NCI-H1694 treated with DMSO at 0.1 percent for 48 hours (cell line): ENCODE measurements around the gene SORCS1.

ENCODE experiments used
- DNase-seq: peaks from one replicate; lab custom pipeline; 2025; lab: John Stamatoyannopoulos, UW

SORCS1 gene

DNA sequence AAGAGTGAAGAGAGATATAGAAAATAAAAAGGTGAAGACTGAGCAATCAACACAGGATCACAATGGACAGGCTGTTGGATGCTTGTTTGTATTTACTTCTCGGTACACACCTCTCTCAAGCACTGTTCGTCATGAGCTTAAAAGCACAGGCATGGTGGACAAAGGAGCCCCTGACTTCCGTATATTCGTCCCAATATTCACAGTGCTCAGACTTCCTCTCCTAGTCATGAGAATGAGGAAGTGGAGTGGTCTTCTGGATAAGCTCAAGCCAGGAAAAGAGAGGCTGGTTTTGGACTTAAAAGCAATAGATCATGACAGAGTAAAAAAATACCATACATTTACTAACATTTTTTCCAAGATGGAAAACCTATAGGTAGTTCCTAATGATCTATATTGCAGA lies 172.5 kb downstream of the SORCS1 start:
- DNase-seq = no peak

DNA sequence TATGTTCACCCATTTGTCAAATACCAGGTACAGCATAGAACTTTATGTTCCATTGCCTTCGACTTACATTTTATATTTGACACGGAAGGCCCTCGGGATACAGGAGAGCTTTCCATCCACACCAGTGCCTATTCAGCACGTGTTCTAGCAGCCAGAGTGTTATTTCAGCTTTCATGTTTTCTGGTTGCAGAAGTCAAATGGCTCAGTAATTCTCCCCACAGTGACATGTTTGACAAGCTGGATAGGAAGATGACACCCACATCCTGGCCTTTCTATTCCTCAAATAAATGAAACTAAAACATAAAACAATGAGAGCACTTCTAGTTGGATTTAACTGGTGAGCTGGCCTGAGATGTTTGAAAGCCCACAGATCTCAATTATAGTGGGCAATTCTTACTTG lies 173.4 kb downstream of the SORCS1 start:
- no peak for DNase-seq

DNA sequence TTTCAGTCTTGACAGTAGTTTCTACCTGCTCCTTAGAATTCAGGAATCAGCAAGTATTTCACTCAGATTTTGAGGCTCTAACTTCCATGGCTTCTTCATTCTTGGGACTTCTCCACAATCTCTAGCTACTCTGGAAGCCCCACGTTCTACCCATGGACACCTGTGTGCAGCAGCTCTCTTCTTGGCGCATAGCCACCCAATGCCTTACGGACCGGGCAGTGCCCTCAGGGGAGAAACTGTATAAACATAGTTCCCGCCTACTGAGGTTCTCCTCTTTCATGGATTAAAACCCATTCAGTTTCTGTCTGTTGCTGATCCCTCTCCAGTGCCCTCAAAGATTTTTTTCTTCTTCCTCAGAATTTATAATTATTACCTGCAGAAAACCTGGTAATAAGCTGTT lies 177.1 kb downstream of the SORCS1 start:
- DNase-seq = no peak

DNA sequence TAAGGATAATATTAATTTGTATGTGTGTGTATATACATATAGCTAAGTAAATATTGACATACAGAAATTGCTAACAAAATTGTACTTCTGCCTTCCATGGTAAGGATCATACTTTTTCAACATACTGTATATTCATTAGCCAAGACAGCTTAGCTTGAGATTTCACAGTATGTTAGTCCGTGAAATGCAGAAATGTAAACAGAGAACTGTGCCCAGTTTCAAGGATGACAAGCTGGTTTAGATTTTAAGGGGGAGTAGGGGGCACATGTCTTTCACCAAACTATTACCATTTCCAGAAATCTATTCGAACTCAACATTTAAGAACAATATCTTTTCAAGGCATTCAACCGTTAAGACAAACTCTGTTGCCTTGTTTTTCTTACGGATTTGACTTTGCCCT lies 182.2 kb downstream of the SORCS1 start:
- DNase-seq = no peak

DNA sequence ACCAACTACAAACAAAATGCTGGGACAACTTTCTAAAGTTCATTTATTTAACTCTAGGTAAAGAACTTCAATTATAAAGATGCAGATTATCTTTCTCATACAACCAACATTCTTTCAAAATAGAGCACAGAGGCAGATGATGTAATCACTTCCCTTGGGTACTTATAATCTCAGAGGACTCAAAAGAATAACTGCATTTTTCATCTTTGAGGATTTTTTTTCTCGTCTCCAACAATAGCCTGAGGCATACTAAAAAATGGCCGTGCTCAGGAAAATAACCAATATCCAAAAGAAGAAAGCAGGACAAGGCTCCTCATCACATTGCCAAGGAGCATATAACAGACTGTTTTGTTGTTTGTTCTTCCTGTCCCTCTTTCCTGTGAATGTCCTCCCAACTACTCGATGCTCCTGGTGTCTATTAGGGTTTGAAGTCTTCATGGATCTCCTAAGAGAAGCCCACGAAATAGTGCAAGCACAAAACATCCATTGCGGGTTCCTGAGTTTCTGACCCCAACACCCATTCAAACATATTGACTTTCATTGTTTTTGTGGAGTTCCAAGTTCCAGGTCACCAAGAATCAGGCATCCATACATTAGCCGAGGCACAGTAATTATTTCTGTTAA lies 182.9 kb downstream of the SORCS1 start:
- DNase-seq = no peak

DNA sequence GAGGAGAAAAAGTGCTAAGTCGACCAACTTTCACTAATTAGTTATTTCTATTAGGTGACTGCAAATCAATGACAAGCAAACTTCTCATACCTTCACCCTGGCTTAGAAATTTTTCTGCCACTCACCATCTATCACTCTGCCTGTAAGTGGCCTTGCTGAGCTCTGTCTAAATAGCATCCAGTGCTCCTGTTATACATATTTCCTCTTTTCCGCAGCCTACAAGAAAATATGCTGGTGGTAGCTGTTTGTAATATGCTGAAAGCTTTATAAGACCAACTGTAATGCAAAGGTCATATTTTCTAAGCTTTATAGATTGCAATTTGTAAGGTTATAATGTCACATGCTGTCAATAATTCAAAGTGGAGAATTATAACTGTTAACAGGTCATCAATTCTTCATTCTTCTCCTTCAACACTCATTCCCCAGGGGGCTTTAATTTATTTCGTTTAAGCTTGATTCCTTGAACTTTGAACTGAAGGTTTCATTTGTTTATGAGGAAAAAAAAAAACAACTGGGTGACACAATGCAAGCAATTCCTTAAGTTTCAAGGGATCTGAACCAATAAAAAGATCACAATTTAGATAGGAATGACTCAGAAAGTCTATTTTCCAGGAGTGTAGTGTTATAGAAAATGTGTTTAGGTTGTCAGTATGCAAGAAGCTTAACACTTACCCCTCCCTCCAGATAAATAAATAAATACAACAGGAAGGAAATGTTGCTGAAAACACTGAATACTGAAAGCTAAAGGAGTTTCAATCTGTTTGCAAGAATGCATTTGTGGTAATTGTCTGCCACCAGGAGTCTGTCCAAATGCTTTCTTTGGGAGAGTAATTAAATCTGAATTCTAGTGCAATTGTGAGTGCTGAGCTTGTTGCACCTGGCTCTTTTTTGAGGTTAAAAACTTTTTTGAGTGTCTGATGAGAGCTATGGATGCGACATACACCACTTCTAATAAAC lies 183.7 kb downstream of the SORCS1 start:
- no peak for DNase-seq

- DNase-seq = no peak
Observed at GRCh38 chr10:106978756-106979155, 185.8 kb downstream of the SORCS1 start.

GRCh38 chr10:106973716-106974115 lies 190.8 kb downstream of the SORCS1 start:
- no peak for DNase-seq

- no peak for DNase-seq
Observed at GRCh38 chr10:106973288-106973687, 191.2 kb downstream of the SORCS1 start.

GRCh38 chr10:106972381-106972780 lies 192.1 kb downstream of the SORCS1 start:
- no peak for DNase-seq

DNA sequence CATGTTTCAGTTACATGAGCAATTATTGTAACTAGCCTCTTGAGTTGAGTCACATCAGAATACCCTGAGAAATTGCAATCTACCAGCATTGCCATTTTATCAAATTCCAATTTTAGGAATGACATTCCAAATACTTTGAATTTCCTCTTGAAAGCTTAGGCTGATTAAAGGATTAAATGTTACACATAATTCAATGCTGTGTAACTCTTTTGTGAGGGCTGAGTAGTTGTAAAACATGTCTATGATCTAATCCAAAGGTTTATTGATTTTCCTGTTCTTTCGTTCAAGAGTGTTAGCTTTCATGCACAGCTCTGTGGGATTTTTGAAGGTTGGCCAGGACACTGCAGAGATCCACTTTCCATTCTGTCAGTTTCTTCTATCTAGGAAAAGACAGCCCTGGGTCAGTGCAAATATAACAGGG lies 193.1 kb downstream of the SORCS1 start:
- no peak for DNase-seq

DNA sequence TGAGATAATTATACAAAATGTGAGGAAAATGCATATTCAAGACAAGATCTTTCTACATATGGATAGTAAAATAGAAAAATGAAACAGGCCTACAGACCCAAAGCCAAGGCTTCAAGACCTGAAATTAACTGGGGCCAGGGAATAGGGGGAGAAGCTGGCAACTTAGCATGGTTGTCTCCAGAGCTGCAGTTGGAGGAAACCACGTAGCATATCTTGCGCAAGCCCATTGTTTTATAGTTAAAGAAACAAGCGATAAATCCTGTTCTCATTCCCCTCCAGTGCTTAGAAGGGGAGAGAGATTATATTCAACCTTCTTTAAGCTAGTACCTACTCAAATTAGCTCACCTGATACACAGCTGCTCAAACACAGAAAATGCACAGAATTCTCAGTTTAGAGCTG lies 197.1 kb downstream of the SORCS1 start:
- DNase-seq = no peak

DNA sequence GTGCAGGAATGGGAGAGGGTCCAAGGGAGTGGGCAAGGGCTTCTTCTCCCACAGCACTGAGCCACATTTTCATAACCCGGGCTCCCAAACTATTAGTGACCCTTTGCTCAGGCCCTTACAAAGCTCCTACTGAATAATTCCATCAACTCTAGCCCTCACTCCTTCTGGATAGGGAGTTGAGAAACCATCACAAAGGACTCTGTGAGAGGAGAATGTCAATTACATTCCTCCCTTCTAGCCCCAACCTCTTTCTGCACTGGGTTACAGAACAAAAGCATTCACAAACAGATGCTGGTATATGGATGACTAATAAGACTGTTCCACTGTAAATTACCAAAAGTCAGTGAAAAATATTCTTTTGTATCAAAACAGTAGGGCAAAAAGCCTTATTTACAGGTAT lies 203.7 kb downstream of the SORCS1 start:
- DNase-seq = no peak

DNA sequence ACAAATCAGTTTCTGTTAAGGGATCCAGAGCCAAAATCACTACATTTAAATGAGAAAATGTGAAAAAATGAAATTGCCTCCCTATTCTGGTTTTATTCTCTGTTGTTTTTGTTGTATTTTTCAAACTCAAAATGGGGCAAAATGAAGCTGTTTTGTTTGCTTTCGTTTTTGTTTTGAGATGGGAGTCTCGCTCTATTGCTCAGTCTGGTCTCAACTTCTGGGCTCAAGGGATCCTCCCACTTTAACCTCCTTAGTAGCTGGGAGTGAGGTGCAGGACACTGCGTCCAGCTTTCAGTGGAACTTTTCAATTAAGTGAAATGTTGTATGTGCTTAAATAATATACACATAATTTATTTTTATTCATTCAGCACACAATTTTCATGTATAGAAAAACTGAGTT lies 205.0 kb downstream of the SORCS1 start:
- no peak for DNase-seq

GRCh38 chr10:106958589-106959361 lies 205.7 kb downstream of the SORCS1 start:
- no peak for DNase-seq

DNA sequence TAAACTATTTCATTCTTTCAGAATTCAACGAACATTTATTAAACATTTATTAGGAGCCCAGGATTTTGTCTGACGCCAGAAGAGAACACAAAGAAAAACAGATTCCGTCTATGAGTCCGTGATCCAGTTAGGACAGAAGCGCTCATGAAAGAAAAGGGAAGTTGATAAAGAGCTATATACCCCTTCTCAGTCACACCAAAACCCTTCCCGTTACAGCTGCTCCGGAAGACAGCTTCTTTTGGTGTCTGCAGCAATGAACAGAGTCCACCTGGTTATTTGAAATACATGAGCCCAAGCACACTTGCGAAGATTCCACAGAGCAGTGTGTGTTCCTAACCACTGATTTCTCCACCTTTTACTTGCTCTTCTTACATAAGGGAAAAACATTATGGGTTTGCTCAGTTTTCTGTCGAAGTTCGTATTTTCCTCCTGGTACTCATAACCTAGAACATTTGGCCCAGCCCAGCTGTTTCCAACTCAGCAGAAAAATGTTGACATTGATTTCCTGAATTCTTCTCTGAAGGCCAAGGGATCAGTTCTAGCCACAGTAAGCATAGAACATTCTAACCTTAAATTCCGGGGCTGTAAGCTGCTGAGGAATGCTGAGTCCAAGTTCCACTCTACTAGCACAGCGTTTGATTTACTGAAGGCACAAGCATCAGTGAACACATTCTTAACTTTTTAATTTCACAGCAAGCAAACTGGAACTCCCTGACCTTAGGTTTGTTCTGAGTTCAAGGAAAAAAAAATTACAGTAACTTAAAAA lies 206.5 kb downstream of the SORCS1 start:
- no peak for DNase-seq

GRCh38 chr10:106956216-106956915 lies 208.1 kb downstream of the SORCS1 start:
- DNase-seq = no peak

DNA sequence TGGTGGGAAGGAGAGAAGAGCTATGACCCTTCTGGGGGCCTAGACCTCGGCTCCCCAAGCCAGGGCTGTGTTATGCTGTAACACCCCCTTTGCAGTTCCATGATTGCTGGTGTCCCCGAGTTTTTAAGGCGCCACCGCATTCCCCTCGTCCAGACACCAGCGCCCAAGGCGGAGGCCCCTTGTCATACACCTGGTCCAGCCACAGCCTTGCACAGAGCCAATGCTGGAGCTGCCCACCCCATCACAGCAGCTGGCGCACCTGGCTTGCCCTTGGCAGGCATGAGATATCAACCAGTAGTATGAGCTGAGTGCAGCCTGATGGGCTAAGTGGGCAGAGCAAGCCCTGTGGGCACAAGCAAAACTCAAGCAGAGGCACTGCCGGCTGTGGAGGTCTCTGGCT lies 209.4 kb downstream of the SORCS1 start:
- no peak for DNase-seq

DNA sequence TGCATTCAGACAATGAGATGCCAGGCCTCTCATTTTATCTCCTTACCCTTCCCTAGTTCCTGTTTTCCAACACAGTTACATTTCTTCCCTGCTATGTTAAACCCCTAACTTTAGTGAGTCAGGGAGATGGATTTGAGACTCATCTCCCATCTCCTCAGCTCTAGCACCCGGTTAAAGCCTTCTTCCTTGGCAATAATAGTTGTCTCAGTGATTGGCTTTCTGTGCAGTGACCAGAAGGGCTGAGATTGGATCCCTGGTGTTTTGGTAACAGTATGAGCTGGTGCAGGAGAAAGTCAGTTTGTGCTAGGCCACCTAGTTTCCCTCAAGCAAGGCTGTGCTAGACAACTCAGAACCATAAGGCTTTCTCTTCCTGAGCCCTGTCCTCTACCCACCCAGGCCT lies 212.5 kb downstream of the SORCS1 start:
- no peak for DNase-seq

GRCh38 chr10:106949680-106950478 lies 214.6 kb downstream of the SORCS1 start:
- no peak for DNase-seq
